ENCODE data around the gene SLC46A1.
A peak's percentile ranks its signal among the peaks of the same experiment; 100 is the strongest.

The SLC46A1 gene

GRCh38 chr17:28404007-28404406, 2.0 kb downstream of the SLC46A1 start:
- no peak for DNase-seq (ENCODE audit: low spot score)

GRCh38 chr17:28402844-28403243, 3.2 kb downstream of the SLC46A1 start:
- DNase-seq (ENCODE audit: low spot score): no peak

GRCh38 chr17:28402224-28402630, 3.8 kb downstream of the SLC46A1 start:
- DNase-seq (ENCODE audit: low spot score): no peak

- DNase-seq (ENCODE audit: low spot score): no peak
These were observed 6.2 kb downstream of the SLC46A1 start for GRCh38 chr17:28399808-28400207.

GRCh38 chr17:28398280-28398981, 7.6 kb downstream of the SLC46A1 start:
- no peak for DNase-seq (ENCODE audit: low spot score)

- no peak for DNase-seq (ENCODE audit: low spot score)
These were observed 8.2 kb downstream of the SLC46A1 start for GRCh38 chr17:28397687-28398279.

GRCh38 chr17:28397275-28397674, 8.7 kb downstream of the SLC46A1 start:
- DNase-seq (ENCODE audit: low spot score): no peak

- DNase-seq (ENCODE audit: low spot score): no peak
These were observed 9.3 kb downstream of the SLC46A1 start for GRCh38 chr17:28396635-28397239.

- DNase-seq (ENCODE audit: low spot score): no peak
These were observed 10.0 kb downstream of the SLC46A1 start for GRCh38 chr17:28395968-28396367.

- no peak for DNase-seq (ENCODE audit: low spot score)
These were observed 10.6 kb downstream of the SLC46A1 start for GRCh38 chr17:28395426-28395825.

- DNase-seq (ENCODE audit: low spot score): no peak
These were observed 11.5 kb downstream of the SLC46A1 start for GRCh38 chr17:28394337-28395116.

- DNase-seq (ENCODE audit: low spot score): no peak
These were observed 13.5 kb downstream of the SLC46A1 start for GRCh38 chr17:28392491-28392890.

- no peak for DNase-seq (ENCODE audit: low spot score)
These were observed 14.6 kb downstream of the SLC46A1 start for GRCh38 chr17:28391401-28391800.

GRCh38 chr17:28390984-28391383, 15.0 kb downstream of the SLC46A1 start:
- no peak for DNase-seq (ENCODE audit: low spot score)

GRCh38 chr17:28390563-28390962, 15.4 kb downstream of the SLC46A1 start:
- no peak for DNase-seq (ENCODE audit: low spot score)

- DNase-seq (ENCODE audit: low spot score): no peak
These were observed 15.9 kb downstream of the SLC46A1 start for GRCh38 chr17:28390141-28390540.

- DNase-seq (ENCODE audit: low spot score): no peak
These were observed 17.9 kb downstream of the SLC46A1 start for GRCh38 chr17:28388106-28388505.

- DNase-seq (ENCODE audit: low spot score): no peak
These were observed 19.6 kb downstream of the SLC46A1 start for GRCh38 chr17:28386391-28386790.

GRCh38 chr17:28385406-28385805, 20.6 kb downstream of the SLC46A1 start:
- no peak for DNase-seq (ENCODE audit: low spot score)

GRCh38 chr17:28385037-28385400, 21.0 kb downstream of the SLC46A1 start:
- DNase-seq (ENCODE audit: low spot score): no peak

- DNase-seq (ENCODE audit: low spot score): peak; percentile 64
These were observed 21.6 kb downstream of the SLC46A1 start for GRCh38 chr17:28384281-28385036.

Data from activated CD4-positive, alpha-beta T cell treated with anti-CD3 and anti-CD28 coated beads, Interleukin-2, Interleukin-4, amounts not matched to agents 100 ng/mL and 50 ng/mL, durations not matched to agents 16 hours and 8 hours (primary cell).